Psoas muscle (tissue), 8 donors: ENCODE results near the gene MACROH2A1. TPM values are rescaled to one million over a fixed set of nuclear protein-coding genes. Genes with fewer than 3 reads are reported as not detected.

ENCODE experiments used
- ATAC-seq, 4 donors: fragments of 200-7000 bp; cut with Tn5 transposase; one replicate each; pipeline ENCODE4 v1.9.1; 2020; ENCODE audit warnings: moderate library complexity in 3 of 4, mild to moderate bottlenecking in 2 of 4
- DNase-seq, 2 donors: peaks; one replicate each; pipeline ENCODE4 v3.0.0-alpha.2; 2020
- H3K27ac ChIP-seq: fragments of 200-600 bp; one replicate; pipeline ENCODE4 v1.8.0; 2022
- H3K27me3 ChIP-seq, 3 donors: fragments of 200-600 bp in 1 of 3; one replicate each; pipeline versions ENCODE4 v1.6.1 to v1.8.0; 2013 to 2022; ENCODE audit warnings: low read length in 2 of 3, mild to moderate bottlenecking in 2 of 3, moderate library complexity in 1 of 3; ENCODE audit not compliant: insufficient read depth in 3 of 3
- H3K36me3 ChIP-seq, 2 donors: fragments of 200-600 bp in 1 of 2; one replicate each; pipeline versions ENCODE4 v1.6.1 to v1.8.0; 2013 to 2022; ENCODE audit warnings: low read depth in 1 of 2, mild to moderate bottlenecking in 1 of 2, moderate library complexity in 1 of 2; ENCODE audit not compliant: insufficient read depth in 1 of 2
- H3K4me1 ChIP-seq: fragments of 200-600 bp; one replicate; pipeline ENCODE4 v1.8.0; 2022
- H3K4me3 ChIP-seq: fragments of 200-600 bp; one replicate; pipeline ENCODE4 v1.8.0; 2022; ENCODE audit warnings: mild to moderate bottlenecking
- H3K9me3 ChIP-seq: fragments of 200-600 bp; one replicate; pipeline ENCODE4 v1.8.0; 2022
- WGBS, 3 donors: extraction: QIAGEN DNeasy Blood & Tissue Kit; methylation state at CpG; one replicate each; pipeline versions ENCODE4 v1.1.6 to v1.1.7; 2013; 5-methylcytosine and 5-hydroxymethylcytosine counted together
- intact Hi-C, 2 donors: fragments of 100-400 bp; cut with DNase I; formaldehyde crosslinking; loops; one replicate each; pipeline versions ENCODE4 v1.11.0 to v1.14.2; 2022
- polyA plus RNA-seq, 3 donors: library from polyadenylated mRNA; stranded (reverse); fragments of 200-250 nt; gene quantifications; one replicate each; pipeline ENCODE4 v1.2.3, GENCODE V29; 2013
- total RNA-seq, 4 donors: library from RNA; stranded (reverse); fragmentation: NEBNext Ultra II Directional in 2 of 4; extraction: Animal tissue kit (Norgen Biotek cat#: 25700) in 2 of 4; gene quantifications; one replicate each; pipeline versions ENCODE4 v1.2.1 to v1.2.4, GENCODE V29; 2021 to 2023
- TF ChIP-seq, protein P1 (sequence below): fragments of 200-600 bp; IDR thresholded peaks from one replicate; pipeline ENCODE4 v1.8.0; 2022; ENCODE audit warnings: antibody characterized with exemption
- donor health status: healthy with polysubstance abuse.
- donor health status: DM: no; HTN: no; CAD: no; lungs with moderate emphysema.
- donor health status: Bipolar disorder and iron deficiency.
- donor health status: healthy.
- donor health status: DM: yes; HTN: yes; CAD: no.
- donor health status: DM: no; HTN: no; CAD: no.
- donor health status: DM: no; HTN: no; CAD: no.
- donor health status: DM: yes; HTN: yes; CAD: no.

MACROH2A1 gene
- total and polyA plus RNA-seq, 7 donors = 57.8 to 127 (median 85.7) TPM

DNA sequence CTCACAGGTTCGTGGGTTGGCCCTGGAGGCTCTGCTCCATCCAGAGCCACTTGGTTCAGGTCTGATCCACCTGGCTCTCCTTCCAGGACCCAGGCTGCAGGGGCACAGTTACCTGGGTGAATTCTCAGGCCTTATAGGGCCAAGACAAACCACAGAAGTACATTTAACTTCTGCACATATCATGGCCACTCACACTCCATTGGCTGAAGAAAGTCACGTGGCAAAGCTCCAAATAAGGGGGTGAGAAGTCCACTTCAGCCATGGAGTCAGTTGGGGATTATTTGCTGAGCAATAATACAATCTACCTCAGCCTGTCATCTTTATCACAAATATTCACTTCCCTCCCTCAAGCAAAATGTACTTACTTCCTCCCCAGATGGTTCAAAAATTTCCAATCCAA is 83.6 kb downstream of the MACROH2A1 start:
- Histone ChIP-seq H3K4me1 (no peaks in the 10 kb centered on the region), H3K9me3 (no peaks in the 10 kb centered on the region), H3K27me3 (peaks cover 0 to 1% (median 0%) of the 10 kb centered on the region in 3 donors), H3K4me3 (no peak overlapping the region), H3K36me3 (no peaks in the 10 kb centered on the region), H3K27ac (no peak overlapping the region)
- DNase-seq (no peak), ATAC-seq (no peak)
- TF ChIP-seq, protein P1, sequence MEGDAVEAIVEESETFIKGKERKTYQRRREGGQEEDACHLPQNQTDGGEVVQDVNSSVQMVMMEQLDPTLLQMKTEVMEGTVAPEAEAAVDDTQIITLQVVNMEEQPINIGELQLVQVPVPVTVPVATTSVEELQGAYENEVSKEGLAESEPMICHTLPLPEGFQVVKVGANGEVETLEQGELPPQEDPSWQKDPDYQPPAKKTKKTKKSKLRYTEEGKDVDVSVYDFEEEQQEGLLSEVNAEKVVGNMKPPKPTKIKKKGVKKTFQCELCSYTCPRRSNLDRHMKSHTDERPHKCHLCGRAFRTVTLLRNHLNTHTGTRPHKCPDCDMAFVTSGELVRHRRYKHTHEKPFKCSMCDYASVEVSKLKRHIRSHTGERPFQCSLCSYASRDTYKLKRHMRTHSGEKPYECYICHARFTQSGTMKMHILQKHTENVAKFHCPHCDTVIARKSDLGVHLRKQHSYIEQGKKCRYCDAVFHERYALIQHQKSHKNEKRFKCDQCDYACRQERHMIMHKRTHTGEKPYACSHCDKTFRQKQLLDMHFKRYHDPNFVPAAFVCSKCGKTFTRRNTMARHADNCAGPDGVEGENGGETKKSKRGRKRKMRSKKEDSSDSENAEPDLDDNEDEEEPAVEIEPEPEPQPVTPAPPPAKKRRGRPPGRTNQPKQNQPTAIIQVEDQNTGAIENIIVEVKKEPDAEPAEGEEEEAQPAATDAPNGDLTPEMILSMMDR = no peak
- 71 to 84% (median 81%) methylated on average over 2 of the region's 2 CpGs for WGBS, 3 donors
- intact Hi-C loops = no loop called here

- no peak for DNase-seq
- H3K36me3 ChIP-seq = no peaks in the 10 kb centered on the region
- H3K9me3 ChIP-seq = no peaks in the 10 kb centered on the region
- intact Hi-C loops = no loop called here
- ATAC-seq = no peak
- TF ChIP-seq, protein P1 = no peak
- H3K4me3 ChIP-seq = no peak overlapping the region
- H3K27me3 ChIP-seq = peaks cover 0 to 1% (median 0%) of the 10 kb centered on the region in 3 donors
- H3K27ac ChIP-seq = no peak overlapping the region
- 50 to 69% (median 64%) methylated on average over 2 of the region's 2 CpGs for WGBS, 3 donors
- no peaks in the 10 kb centered on the region for H3K4me1 ChIP-seq
These were observed 85.1 kb downstream of the MACROH2A1 start for GRCh38 chr5:135313946-135314345.

GRCh38 chr5:135313405-135313804 is 85.6 kb downstream of the MACROH2A1 start:
- ATAC-seq = no peak
- no peak overlapping the region for H3K27ac ChIP-seq
- H3K4me1 ChIP-seq = no peaks in the 10 kb centered on the region
- no peaks in the 10 kb centered on the region for H3K36me3 ChIP-seq
- intact Hi-C loops = no loop called here
- WGBS, 3 donors = 88 to 96% (median 90%) methylated on average over 4 of the region's 4 CpGs
- H3K4me3 ChIP-seq = no peak overlapping the region
- DNase-seq = no peak
- H3K27me3 ChIP-seq = peaks cover 0 to 1% (median 0%) of the 10 kb centered on the region in 3 donors
- H3K9me3 ChIP-seq = no peaks in the 10 kb centered on the region
- TF ChIP-seq, protein P1 = no peak

- TF ChIP-seq, protein P1 = no peak
- Histone ChIP-seq H3K27ac (no peak overlapping the region), H3K27me3 (peaks cover 0 to 1% (median 0%) of the 10 kb centered on the region in 3 donors), H3K4me1 (no peaks in the 10 kb centered on the region), H3K9me3 (no peaks in the 10 kb centered on the region), H3K36me3 (no peaks in the 10 kb centered on the region), H3K4me3 (no peak overlapping the region)
- no peak for ATAC-seq
- 94 to 96% (median 95%) methylated on average over 10 of the region's 10 CpGs for WGBS, 3 donors
- intact Hi-C loops = no loop called here
- DNase-seq = no peak
These were observed 86.6 kb downstream of the MACROH2A1 start for GRCh38 chr5:135312255-135312935.
